Left kidney (tissue), 2 donors: ENCODE results near the gene HLA-DRB1. TPM values are rescaled to one million over a fixed set of nuclear protein-coding genes. Genes with fewer than 3 reads are reported as not detected.
"Not testable (repeated sequence)": the region's sequence is repeated elsewhere in the genome, so short reads cannot be mapped to it uniquely, and the experiment has no call there.

Source experiments
- DNase-seq: peaks from one replicate; pipeline ENCODE4 v3.0.0-alpha.2; 2013
- polyA plus RNA-seq: library from polyadenylated mRNA; unstranded; fragments of 120-200 nt; gene quantifications from one replicate; pipeline ENCODE4 v1.2.1, GENCODE V29; 2013; ENCODE audit not compliant: insufficient read length

The HLA-DRB1 gene
- polyA plus RNA-seq, 1 donor: 16.1 TPM

DNA sequence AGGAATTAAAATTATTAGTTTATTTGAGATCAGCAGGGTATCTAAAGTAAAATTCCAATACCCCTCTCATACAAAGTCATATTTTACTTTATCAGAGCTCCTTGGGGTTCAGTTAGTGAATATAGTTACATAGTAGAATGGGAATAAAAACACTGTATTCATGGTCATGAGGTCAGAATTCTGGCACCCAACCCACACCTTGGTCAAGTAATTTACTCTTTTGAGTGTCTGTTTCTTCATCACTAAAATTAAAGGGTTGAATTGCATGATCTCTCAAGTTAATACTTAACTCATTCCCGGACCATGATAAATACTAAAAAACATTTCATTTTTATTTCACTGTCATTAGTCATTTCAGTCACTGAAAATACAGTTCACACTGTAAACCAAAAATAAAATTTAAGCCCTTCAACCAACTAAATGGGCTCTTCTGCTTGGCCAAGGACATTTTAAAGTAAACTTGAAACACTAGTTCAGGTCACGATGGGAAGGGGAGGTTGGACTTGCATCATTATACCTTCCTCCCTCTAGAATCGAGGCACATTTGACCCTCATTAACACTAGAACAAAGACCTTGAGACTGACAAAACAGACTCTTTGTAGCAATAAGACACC, 21.1 kb upstream of the HLA-DRB1 start:
- no peak for DNase-seq

DNA sequence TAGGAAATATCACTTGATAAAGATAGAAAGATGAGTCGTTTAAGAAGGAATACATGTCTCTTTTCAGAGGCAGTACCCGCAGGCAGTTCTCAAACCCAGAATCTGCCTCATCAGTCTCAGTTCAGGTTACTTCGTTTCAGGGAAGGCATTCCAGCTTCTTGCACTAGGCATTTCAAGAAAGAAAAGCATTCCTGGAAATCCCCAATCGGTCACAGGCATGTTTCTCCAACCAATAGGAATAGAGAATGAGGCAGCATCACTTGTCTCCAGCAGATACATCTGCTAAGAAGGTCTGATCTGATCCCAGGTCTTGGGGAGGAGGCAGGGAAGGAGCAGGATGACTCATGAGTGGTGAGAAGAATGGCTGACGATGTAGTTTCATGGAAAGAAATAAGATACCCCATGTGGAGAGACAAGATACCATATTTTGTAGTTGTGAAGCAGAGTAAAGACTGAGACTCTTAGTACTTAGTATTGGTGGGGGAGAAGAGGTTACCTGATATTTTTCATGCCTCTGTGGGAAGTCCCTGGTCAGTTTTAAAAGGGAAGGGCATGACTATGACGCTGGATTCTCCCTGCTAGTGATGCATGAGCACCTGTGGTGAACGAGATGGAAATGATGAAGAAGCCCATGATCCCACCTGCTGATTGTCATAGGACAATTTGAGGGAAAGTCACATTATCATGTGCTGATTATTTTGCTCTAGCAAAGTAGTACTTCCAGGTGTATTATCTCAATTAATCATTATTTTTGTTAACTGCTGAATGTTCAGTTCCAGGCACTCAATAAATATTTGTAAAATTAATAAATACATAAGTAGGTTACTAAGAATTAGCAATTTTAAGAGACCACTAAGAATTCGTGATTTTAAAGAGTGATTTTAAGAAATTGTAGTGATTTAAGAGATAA, 20.3 kb upstream of the HLA-DRB1 start:
- peak; percentile 94 for DNase-seq

DNA sequence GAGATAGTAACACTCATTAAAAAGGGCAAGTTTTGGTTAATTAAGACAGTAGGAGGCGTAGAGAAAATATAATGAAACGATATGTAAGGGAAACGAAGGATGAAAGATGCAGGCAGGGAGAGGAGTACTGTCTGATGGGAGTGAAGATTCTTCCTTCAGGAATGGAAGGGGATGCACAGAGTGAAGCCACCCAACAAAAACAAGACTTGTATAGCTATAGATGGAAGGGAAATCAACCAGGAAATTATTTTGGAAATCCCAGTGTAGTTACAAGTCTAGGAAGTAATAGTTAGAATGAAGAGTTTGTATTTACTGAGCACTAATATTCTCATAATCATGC, 19.7 kb upstream of the HLA-DRB1 start:
- DNase-seq: no peak

DNA sequence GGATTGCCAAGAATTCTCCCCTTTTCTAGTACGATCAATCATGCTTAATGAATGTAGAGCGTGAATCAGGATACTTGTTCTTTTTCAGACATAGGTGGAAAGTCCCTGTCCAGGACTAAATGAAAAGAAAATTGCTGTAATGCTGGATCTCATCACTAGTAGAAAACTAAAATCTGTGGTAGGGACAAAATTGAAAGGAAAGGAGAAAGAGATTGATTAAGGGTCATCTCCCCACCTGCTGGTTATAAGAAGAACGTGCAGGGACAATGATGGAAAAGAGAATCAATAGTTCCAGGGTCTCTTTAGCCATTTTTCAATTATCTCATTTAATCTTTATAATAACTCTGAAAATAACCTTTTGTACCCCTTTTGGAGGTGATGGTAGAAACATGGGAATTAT, 18.7 kb upstream of the HLA-DRB1 start:
- DNase-seq: no peak

DNA sequence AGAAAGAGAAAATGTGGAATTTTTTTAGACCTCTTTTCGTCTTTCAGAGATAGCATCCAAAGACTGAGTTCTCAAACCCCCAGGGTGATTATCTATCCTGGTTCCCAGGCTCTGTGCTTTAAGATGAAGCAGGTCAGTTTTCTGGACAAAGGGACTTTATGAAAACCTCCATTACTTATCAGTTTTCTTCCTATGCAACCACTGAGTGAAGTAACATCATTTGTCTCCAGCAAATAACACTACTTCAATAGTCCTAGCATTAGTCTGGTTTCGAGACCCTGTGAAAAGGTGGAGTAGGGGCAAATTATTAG, 18.3 kb upstream of the HLA-DRB1 start:
- DNase-seq: no peak

DNA sequence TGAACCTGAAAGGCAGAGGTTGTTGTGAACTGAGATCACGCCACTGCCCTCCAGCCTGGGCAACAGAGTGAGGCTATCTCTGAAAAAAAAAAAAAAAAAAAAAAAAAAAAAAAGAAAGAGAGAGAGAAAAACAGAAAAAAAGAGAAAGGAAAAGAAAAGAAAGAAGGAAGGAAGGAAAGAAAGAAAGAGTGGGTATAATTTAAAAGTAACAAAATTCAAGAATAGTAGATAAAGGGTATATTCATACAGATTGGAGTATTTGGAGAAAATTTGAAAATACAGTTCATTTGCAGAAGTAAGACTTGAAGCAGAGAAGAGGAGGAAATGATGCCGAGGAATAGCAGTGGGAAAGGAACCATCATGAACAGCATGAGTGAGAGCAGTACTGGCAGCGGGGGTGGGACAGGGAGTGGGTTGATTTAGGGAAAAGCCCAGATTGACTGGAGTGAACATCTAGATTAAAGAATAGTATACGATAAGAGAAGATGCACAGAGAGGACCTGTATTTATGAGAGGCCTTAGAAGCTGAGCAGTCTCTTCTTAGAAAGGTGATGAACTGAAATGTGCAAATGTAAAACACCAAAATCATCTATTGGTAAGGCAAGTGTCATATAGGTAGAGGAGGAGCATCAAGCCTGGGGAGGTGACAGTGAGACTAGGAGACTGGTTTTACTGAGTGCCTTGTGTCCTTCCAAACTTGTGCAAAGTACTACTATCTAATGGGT, 17.8 kb upstream of the HLA-DRB1 start:
- DNase-seq: no peak

DNA sequence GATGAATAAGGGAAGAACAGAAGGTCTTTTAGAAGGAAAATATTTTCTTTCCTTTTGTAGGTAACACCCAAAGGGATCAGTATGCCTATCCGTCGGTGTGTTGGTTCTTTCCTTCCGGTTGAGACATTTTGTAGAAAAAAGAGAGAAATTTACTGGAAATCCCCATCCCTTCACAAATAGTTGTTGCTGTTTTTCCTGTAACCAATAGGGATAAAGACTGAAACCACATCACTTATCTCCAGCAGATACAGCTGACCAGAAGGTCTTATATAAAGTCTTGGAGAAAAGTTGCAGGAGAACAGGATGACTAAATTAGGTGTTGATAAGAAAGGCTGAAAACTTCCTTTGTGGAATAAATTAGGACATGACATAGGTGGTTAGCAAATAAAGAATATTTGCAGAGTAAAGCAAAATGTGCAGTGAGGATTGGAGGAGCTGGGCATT, 14.8 kb upstream of the HLA-DRB1 start:
- no peak for DNase-seq

DNA sequence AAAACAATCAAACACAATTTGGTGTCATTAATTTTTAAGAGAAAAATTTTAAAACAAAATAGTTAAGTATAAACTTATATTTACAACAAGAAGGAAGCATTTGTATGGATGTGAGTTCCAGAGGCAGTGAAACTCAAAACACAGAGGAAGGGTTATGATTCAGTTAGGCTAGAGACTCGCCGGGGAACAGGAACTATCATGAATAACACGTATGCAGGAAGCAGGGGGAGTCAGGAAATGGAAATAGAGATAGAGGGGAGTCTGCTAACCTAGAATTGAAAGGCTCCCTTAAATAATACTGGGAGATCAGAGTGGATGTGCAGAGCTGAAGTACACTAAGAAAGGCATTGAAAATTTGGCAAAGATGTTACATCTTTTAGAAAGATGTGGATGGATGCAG, 14.2 kb upstream of the HLA-DRB1 start:
- no peak for DNase-seq

DNA sequence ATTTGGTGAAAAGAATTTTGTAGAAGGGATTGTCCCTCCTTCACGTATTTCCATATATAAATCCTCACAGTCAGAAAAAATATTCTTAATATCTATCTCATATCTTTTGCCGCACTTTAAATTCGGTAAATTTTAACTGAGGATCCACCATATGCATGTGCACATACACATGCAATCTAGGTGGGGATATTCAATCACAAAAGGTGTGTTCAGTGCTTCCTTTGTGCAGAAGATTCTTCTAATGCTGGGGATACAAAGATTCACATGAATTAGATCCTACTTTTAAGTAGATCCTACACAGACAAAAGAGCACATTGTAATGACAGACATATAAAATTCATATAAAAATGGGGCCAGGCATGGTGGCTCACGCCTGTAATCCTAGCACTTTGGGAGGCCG, 13.6 kb upstream of the HLA-DRB1 start:
- DNase-seq: no peak

DNA sequence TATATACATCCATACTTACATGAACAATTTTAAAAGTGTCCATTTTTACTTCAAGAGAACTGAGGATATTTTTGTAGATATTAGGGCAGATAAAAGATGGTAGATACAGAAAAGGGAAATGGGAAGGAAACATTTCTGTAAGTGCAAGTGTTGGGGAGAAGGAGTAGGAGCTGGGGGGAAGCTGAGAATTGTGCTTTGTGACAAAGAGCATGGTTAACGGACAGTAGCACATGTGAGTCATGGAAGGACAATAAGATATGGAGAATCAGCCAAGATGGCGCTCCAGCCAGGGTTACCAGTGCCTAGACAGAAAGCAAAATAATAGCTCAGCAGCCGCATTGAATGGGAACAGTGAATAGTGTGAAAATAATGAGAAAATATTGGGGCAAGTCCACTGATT, 12.7 kb upstream of the HLA-DRB1 start:
- DNase-seq: no peak

DNA sequence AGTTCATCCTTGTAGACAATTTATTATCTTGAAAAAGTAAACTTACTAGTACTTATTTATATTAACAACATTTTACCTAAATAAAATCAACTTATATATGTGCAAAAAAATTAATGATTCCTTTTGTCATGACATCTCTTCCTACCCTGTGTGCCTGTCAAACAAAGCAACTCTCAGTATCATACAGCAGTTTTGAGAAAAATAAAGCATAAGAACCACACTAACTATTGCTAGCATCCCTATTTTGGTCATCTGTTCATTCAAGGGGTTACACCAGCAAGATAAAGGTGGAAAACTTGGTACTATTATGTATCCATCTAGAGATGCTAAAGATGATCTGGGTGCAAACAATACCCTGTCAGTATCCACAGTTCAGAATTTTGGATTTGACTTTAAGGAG, 7.4 kb upstream of the HLA-DRB1 start:
- no peak for DNase-seq

DNA sequence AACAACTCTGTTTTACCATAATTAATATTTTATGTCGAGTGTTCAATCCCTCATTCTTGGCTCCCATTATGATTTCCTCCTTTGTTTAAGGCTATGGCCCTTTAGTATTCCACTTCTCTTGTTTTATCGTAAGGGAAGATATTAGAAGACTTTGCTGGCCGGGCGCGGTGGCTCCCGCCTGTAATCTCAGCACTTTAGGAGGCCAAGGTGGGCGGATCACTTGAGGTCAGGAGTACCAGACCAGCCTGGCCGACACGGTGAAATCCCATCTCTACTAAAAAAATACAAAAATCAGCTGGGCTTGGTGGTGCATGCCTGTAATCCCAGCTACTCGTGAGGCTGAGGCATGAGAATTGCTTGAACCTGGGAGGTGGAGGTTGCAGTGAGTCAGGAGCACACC, 1.1 kb upstream of the HLA-DRB1 start:
- not testable (repeated sequence) for DNase-seq

DNA sequence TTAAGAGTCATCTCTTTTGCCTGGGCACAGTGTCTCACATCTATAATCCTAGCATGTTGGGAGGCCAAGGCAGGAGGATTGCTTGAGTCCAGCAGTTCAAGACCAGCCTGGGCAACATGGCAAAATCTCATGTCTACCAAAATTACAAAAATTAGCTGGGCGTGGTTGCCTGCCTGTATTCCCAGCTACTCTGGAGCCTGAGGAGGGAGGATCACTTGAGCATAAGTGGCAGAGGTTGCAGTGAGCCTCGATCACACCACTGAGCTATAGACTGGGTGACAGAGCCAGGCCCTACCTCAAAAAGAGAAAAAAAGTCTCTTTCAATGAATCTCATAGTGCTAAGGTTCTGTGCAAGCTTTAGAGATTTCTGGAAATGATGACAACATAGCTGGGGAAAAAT, 1.5 kb downstream of the HLA-DRB1 start:
- no peak for DNase-seq

DNA sequence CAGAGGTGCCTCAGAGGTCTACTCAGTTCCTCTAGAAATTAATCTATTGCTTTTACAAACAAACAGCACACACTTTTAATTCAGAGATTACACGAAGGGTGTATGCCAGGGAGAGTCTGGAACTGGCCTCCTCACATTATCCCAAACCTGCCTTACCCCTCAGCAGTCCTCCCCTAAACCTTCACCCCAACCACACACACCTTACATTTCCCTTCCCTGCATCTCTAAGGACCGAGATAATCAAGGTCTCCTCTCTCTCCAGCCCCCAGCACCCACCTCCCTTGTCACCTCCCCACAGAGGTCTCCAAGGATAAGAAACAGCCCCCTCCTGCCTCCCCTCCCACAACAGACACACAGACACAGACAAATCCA, 6.1 kb downstream of the HLA-DRB1 start:
- no peak for DNase-seq

DNA sequence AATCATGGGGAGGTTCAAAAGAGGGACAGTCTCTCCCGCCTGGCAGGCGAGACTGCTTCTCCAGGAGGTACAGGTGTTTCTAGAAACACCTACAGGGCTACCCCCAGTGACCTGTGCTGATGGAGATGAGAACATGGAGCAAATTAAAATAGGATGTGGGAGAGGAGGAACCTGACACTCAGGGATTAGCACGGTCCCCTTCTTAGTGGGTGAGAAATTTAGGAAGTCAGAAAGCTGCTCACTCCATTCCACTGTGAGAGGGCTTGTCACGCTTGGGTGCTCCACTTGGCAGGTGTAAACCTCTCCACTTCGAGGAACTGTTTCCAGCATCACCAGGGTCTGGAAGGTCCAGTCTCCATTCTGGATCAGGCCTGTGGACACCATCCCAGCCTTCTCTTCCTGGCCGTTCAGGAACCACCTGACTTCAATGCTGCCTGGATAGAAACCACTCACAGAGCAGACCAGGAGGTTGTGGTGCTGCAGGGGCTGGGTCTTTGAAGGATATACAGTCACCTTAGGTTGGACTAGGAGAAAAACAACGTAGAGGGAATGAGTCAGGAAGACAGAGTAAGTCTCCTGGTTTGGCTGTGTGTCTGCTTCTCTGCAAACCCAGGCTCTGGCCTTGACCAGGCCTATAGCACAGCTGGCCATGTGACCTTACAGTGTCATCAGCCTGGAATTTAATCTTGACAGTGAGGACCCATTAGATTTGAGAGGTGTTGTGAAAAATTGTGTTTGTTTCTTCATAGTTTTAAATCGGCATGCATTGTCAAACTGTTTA, 8.1 kb downstream of the HLA-DRB1 start:
- DNase-seq: no peak

DNA sequence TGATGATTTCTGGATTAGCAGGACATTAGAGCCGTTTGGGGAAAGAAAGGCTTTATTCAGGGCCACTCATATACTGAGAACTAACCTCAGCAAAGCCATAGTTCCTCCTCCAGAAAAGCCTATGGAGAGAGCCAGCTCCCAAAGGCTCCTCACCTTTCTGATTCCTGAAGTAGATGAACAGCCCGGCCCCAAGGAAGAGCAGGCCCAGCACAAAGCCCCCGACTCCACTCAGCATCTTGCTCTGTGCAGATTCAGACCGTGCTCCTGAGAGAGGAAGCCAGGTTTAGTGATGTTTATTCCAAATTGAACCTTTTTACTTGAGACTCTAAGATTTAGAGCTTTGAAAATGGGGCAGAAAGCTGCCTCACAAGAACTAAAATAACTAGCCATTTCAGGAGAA, 9.1 kb downstream of the HLA-DRB1 start:
- no peak for DNase-seq

DNA sequence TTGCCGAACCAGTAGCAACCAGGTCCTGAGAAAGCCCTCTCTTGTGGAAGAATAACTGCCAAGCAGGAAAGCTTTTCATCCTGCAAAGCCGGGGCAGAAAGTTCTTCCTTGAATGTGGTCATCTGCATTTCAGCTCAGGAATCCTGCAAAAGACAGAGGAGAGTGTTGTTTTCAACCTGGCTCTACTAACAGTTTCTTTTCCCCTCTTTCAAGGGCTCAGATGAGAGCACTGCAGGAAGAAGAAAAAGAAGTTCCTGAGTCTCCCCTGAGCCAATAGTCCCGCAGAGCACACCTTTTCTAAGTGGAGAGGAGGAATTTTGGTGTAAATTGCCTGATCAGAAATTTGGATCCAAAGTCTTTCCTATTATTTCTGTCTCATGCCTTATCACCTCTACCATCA, 10.7 kb downstream of the HLA-DRB1 start:
- no peak for DNase-seq

DNA sequence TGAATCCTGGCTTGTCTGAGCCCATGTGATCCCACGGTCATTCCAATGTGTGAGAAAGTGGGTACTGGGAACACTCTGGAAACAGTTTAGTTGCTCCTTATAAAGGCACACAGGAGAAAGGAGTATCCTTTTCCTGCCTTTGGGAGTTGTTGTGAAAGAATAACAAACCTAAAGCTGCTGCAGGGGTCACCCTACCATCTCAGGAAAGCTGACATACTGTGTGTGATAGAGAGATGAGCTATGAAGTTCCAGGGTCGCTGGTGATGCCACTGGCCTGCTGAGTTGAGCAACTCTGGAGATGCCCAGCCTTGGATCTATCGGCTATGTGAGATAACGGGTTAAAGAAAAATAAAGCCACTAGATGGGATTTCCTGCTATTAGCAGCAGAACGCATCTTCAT, 12.2 kb downstream of the HLA-DRB1 start:
- DNase-seq: not testable (repeated sequence)

DNA sequence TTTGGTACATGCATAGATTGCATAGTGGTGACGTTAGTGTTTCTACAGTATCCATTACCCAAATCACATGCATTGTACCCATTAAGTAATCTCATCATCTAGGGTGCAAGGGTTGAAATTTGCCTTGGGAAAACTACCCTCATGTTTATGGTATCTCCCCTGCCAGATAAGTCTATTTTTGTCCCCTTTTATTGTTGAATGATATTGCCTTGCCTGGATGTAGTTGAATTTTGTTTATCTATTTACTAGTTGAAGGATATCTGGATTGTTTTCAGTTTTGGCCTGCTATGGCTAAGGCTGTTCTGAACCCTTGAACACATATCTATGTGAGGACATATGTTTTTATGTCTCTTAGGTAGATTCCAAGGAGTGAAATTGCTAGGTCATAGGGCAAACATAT, 13.4 kb downstream of the HLA-DRB1 start:
- no peak for DNase-seq

DNA sequence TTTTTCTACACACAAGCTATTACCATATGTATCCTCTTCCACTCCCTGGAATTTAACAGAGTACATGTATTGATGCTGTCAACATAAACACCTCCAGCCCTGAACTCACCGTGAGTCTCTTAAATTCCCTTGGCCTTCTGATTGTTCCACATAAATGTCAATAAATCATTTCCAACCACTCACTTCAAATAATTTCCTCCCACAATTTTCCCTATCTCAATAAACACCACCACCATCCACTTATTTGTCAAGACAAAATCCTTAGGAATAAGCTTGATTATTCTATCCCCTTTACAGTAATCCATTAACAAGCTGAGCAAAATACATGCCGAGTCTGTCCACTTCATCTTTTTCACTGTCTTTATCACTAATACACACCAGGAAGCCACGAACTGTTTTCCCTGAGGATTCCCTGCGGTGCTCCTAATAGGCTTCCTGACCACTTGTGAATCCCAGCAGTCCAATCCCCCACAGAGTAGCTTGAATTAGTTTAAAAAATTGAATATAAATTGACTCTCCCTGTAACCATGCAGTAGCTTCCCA, 19.2 kb downstream of the HLA-DRB1 start:
- no peak for DNase-seq

DNA sequence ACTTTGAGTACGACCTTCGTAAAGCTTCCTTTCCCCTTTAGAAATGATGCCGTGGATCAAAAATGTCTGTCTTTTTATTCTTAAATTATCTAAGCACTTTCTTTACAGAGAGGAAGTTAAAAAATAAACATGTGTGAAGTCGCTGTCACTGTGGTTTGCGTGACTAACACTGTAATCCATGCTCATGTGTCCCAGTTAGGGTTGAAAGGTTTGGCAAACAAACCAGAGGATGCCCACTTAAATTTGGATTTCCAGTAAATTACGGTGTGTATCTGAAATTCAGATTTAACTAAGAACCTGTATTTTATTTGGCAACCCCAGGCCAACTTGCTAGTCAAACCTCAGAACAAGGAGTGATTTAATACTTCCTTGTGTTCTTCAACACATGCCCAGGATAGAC, 21.1 kb downstream of the HLA-DRB1 start:
- no peak for DNase-seq

DNA sequence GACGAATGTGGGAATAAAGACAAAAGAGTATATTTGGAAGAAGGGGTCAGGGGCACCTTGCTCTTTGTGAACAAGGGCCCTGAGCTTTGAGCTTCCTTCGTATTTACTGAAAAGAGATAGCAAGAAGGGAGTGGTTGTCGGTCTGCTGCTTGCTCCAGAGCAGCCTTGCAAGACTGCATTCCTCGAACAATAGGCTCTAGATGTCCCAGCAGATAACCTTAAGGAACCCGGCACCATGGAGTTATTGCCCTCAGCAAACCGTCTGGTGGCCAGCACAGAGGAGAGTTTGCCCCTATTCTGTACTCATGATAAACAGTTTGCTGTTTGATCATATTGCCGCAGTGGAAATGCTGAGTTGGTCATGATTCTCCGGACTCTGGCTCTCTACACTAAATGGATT, 22.7 kb downstream of the HLA-DRB1 start:
- no peak for DNase-seq
